Activated CD4-positive, CD25-positive, alpha-beta regulatory T cell treated with anti-CD3 and anti-CD28 coated beads, Interleukin-2, amount 50 U/mL, for 16 hours (primary cell): ENCODE results near the gene TAPBPL.
A peak's percentile ranks its signal among the peaks of the same experiment; 100 is the strongest.

ENCODE experiments used
- DNase-seq: peaks from one replicate; pipeline ENCODE4 v3.0.0-alpha.2; 2020; ENCODE audit warnings: low read depth, low spot score

Gene TAPBPL

DNA sequence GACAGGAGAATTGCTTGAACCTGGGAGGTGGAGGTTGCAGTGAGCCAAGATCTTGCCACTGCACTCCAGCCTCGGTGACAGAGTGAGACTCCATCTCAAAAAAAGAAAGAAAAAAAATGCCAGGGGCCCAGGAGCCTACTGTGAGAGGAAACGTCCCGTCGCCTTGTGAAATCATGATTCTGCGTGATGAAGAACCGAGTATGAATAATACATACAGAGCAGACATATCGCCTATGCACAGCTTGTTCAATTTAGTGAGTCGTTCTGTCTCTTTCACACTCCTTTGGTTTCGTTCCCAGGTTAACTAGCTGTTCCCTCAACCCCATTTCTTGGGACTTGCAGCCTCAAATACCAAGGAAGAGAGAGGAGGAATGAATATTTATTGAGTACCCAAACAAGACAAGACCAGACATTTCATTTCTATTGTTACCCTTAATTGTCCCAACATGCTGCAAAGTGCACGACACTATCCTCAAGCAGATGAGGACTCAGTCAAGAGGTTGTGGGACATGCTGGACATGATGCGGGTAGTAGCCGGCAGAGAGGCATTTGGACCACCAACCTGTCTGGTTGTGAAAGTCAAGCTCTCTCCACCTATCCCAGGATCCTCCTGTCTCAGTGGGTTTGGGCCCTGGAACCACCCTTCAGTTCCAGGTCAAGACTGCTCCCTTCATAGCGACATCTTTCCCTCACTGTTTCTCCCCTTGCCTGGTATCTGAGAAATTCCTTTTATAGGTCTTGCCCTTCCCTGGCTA lies 15.7 kb upstream of the TAPBPL start:
- DNase-seq = no peak

DNA sequence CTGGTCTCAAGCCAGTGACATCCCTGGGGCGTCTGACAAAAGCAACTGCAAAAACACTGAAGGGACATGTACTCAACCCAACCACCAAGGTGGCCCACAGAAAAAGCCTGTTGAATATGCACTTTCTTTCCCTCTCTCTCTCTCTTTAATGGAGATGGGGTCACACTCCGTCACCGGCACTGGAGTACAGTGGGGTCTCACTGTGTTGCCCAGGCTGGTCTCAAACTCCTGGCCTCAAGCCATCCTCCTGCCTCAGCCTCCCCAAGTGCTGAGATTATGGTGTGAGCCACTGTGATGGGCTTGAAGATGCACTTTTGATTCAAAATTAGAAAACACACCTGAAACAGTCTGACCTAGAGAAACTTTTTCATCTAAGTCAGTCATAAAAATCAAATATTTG lies 14.3 kb upstream of the TAPBPL start:
- DNase-seq = no peak

GRCh38 chr12:6438345-6438744 lies 13.5 kb upstream of the TAPBPL start:
- DNase-seq = no peak

GRCh38 chr12:6440391-6440790 lies 11.5 kb upstream of the TAPBPL start:
- no peak for DNase-seq

- no peak for DNase-seq
Measured at GRCh38 chr12:6442836-6443235, 9.0 kb upstream of the TAPBPL start.

DNA sequence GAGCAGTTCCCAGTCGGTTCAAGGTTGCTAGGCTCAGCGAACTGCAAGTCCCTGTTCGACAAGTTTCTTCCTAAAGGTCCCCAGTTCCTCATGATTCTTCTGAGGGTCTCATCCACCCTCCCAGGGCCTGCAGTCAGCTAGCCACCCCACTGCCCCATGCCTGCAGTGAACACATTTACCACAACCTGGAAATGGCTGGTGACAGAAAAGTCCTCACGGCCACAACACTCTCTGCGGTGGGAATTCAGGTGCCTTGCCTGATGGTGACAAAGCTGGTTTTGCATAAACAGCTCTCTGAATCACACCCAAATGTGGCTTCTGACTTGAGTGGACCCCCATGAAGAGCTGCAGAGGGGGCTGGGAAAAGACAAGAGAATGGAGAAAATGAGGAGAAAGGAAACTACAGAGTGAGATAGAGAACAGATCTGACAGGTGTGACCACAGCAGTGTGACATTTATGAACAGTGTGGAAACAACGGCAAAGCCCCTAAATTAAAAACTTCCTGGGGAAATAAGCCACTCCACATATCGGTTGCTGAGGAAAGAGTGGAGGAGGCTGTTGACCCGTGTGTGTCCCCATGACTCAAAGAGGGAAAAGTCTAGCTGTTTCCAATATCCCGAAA lies 8.4 kb upstream of the TAPBPL start:
- DNase-seq = no peak

- no peak for DNase-seq
Measured at GRCh38 chr12:6444031-6444430, 7.8 kb upstream of the TAPBPL start.

- no peak for DNase-seq
Measured at GRCh38 chr12:6444704-6445688, 6.8 kb upstream of the TAPBPL start, which contains the start of gene CD27. TSS of gene CD27 (plus strand) at chr12:6444955. CDS start at chr12:6445096, 141 bp downstream.

GRCh38 chr12:6450091-6450868 lies 1.6 kb upstream of the TAPBPL start:
- no peak for DNase-seq

- DNase-seq = no peak
Measured at GRCh38 chr12:6450869-6451347, 934 bp upstream of the TAPBPL start.

DNA sequence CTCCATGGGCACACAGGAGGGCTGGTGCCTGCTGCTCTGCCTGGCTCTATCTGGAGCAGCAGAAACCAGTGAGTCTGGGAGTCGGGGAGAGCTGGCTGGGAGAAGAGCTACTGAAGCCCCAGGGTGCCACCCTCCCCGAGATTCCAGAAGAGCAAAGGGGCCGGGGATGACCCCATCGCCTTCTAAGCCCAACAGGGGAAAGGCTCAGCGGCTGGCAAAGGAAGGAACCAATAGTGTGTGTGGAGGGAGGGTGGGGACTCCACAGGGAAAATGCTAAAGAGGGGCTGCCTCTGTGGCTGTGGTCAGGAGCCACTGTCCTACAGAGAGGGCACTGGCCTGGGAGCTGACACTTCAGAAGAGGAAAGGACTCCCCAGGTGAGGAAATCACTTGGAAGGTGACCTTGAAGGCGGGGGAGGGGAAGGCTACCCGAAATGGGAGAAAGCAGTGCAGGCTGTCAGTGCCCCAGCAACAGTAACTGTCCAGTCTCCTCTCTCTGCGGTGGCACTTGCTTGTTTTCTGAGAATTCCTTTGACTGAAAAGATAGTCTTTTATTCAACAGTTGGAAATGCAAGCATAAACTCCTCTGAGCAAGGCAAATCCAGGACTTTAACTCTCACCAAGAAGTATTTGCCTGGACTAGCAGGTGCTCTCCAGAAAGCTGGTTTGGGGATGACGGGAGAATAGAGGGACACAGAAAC lies 552 bp downstream of the TAPBPL start:
- no peak for DNase-seq

GRCh38 chr12:6452944-6453630 lies 1.2 kb downstream of the TAPBPL start:
- no peak for DNase-seq

DNA sequence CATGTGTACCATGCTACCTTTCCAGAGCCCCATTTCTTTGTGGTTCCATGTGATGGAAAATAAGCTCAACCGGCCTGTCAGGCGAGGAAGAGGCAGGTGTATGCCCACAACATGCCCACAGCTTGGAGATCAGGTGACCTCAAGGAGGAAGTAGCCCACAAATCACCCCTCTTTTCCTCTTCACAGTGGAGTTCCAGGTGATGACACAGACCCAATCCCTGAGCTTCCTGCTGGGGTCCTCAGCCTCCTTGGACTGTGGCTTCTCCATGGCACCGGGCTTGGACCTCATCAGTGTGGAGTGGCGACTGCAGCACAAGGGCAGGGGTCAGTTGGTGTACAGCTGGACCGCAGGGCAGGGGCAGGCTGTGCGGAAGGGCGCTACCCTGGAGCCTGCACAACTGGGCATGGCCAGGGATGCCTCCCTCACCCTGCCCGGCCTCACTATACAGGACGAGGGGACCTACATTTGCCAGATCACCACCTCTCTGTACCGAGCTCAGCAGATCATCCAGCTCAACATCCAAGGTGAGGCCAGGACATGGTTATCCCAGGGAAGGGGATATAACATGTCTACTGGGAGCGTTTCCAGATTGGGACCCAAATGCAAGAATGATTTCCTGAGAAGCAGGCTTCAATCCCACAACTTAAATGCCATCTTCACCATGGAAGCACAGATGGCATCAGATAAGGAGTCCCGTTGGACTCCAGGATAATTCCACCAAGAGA lies 5.5 kb downstream of the TAPBPL start:
- DNase-seq = no peak

- no peak for DNase-seq
Measured at GRCh38 chr12:6458281-6459003, 6.6 kb downstream of the TAPBPL start.

GRCh38 chr12:6459004-6459337 lies 7.1 kb downstream of the TAPBPL start:
- no peak for DNase-seq

- DNase-seq = no peak
Measured at GRCh38 chr12:6460751-6461371, 9.0 kb downstream of the TAPBPL start.

- peak; percentile 45 for DNase-seq
Measured at GRCh38 chr12:6461401-6462233, 9.8 kb downstream of the TAPBPL start.
